WERI-Rb-1 (cell line): ENCODE results near the gene SCAF1.

ENCODE experiments used
- DNase-seq: peaks from one replicate; pipeline ENCODE4 v3.0.0-alpha.2; 2020
- H3K27ac ChIP-seq: fragments of 250-450 bp; sonication (Bioruptor Pico); 2 replicates; pipeline ENCODE4 v1.5.1; 2020; ENCODE audit warnings: mild to moderate bottlenecking, moderate library complexity
- H3K27me3 ChIP-seq: fragments of 250-450 bp; sonication (Bioruptor Pico); 2 replicates; pipeline ENCODE4 v1.5.1; 2021; ENCODE audit warnings: mild to moderate bottlenecking, low read depth, moderate library complexity; ENCODE audit not compliant: insufficient read depth, severe bottlenecking
- H3K36me3 ChIP-seq: fragments of 250-450 bp; sonication (Bioruptor Pico); 2 replicates; pipeline ENCODE4 v1.5.1; 2020; ENCODE audit warnings: mild to moderate bottlenecking, moderate library complexity
- H3K4me3 ChIP-seq: 2 replicates; pipeline ENCODE4 v1.5.1; 2011; ENCODE audit warnings: low read depth, mild to moderate bottlenecking, control low read depth, low read length
- H3K9me3 ChIP-seq: fragments of 250-450 bp; sonication (Bioruptor Pico); 2 replicates; pipeline ENCODE4 v1.5.1; 2021; ENCODE audit warnings: mild to moderate bottlenecking, moderate library complexity; ENCODE audit not compliant: severe bottlenecking
- TF ChIP-seq, protein P1 (sequence below): IDR thresholded peaks from 2 replicates; pipeline ENCODE4 v1.5.1; 2011; ENCODE audit warnings: low read depth, mild to moderate bottlenecking, control low read depth, inconsistent platforms, low read length

SCAF1 gene

DNA sequence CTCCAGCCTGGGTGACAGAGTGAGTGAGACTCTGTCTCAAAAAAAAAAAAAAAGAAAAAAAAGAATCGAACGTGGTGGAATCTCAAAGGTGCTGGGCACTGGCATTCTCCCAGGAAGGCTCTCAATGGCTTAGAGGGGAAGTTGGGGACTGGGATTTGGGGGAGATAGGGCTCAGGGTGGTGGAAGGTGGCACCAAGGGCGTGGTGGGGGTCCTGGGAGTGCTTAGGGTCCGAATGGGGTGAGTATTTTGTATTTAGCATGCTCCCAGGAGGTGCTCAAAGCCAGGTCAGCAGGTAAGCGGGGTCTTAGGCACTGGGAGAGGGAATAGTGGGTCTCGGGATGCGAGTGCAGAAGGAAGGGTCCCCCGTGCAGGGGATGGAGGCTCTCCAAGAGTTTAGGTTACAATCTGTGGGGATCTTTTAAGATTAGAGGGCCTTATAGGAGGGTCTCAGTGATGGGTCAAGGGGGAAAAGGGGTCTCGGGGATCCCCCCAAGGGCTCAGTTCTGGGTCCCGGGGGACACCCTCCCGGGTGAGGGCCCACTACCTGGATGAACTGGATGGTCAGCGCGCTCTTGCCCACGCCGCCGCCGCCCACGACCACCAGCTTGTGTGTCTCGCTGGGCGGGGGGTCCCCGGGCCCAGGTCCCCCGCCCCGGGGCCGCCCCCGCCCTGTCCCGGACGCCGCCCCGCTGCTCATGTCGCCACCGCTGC lies 2.5 kb upstream of the SCAF1 start:
- Histone ChIP-seq H3K36me3 (no peaks in the 10 kb centered on the region), H3K27ac (no peak overlapping the region), H3K4me3 (peak overlapping the region; percentile 36), H3K27me3 (no peaks in the 10 kb centered on the region), H3K9me3 (no peaks in the 10 kb centered on the region)
- no peak for DNase-seq
- TF ChIP-seq, protein P1, sequence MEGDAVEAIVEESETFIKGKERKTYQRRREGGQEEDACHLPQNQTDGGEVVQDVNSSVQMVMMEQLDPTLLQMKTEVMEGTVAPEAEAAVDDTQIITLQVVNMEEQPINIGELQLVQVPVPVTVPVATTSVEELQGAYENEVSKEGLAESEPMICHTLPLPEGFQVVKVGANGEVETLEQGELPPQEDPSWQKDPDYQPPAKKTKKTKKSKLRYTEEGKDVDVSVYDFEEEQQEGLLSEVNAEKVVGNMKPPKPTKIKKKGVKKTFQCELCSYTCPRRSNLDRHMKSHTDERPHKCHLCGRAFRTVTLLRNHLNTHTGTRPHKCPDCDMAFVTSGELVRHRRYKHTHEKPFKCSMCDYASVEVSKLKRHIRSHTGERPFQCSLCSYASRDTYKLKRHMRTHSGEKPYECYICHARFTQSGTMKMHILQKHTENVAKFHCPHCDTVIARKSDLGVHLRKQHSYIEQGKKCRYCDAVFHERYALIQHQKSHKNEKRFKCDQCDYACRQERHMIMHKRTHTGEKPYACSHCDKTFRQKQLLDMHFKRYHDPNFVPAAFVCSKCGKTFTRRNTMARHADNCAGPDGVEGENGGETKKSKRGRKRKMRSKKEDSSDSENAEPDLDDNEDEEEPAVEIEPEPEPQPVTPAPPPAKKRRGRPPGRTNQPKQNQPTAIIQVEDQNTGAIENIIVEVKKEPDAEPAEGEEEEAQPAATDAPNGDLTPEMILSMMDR: no peak

DNA sequence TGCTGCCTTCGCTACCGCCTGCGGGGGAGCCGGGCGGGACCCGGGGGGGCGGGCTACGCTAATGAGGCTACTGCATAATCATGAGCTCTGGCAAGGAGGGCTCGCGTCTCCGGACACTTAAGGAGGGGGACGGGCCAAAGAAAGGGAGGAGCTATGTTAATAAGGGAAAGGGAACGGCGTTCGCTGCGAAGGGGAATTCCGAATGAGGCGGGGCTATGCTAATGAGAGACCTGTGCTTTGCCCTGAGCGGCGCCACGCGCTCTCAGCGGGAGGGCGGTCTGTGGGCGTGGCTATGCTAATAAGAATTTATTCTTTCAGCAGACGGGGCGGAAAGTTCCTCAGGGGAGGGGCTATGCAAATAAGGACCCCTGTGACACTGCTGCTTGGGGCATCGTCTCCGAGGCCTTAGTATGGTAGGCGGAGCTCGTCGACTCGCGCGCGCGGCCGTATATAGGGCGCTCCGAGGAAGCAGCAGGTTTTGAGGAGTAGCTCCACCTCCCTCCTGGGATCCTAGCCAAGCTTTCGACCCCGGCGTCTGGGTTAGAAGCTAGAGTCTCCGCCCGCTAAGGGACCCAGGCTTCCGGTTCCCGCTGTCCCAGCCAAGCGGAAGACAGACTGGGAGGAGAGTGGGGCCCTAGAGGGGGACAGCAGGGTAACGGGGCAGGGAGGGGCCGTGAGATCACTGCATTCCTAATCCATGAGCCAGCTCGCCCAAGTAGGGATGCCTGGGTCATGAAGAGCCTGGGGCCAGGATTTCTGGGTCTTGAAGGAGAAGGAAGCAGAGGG lies 1.7 kb upstream of the SCAF1 start, which contains the start of gene RRAS:
Gene RRAS, minus strand, starts transcription at position 31 of the 786 bp plus-strand sequence. CDS start 45 bp downstream, outside the sequence.
- Histone ChIP-seq H3K4me3 (peak within 1 kb of the TSS; percentile 71), H3K9me3 (no peaks in the 10 kb centered on the region), H3K27me3 (no peaks in the 10 kb centered on the region), H3K27ac (peak within 1 kb of the TSS; percentile 91), H3K36me3 (peaks cover 5% of the 10 kb centered on the region)
- TF ChIP-seq, protein P1: no peak
- peak; percentile 100 for DNase-seq

DNA sequence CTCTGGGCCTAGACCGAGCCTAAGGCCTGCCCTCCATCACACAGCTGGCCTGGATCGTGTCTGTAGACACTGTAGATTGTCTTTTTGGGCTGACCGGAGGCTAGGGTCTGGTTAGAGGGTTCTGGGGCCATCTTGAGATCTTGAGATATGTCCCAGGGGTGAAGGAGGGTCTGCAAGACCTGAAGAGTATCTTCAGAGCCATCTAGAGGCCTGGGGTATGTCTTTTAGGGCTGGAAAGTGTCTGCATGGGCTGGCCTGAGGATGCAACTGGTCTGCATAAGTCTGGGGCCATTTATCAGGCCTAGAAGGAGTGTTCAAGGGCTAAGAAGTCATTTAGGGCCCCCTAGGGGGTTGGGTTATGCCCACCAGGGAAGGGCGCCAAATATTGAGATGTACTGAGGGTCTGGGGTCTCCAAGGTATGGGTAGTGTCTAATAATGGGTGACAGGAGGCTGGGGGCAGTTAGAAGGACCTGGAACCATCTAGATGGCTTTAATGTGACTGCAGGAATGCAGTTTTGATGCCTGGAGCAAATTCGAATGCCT lies 555 bp downstream of the SCAF1 start:
- DNase-seq: no peak
- Histone ChIP-seq H3K27me3 (no peaks in the 10 kb centered on the region), H3K4me3 (peak overlapping the region; percentile 94), H3K27ac (peak overlapping the region; percentile 90), H3K9me3 (no peaks in the 10 kb centered on the region), H3K36me3 (peaks cover 17% of the 10 kb centered on the region)
- TF ChIP-seq, protein P1: no peak

DNA sequence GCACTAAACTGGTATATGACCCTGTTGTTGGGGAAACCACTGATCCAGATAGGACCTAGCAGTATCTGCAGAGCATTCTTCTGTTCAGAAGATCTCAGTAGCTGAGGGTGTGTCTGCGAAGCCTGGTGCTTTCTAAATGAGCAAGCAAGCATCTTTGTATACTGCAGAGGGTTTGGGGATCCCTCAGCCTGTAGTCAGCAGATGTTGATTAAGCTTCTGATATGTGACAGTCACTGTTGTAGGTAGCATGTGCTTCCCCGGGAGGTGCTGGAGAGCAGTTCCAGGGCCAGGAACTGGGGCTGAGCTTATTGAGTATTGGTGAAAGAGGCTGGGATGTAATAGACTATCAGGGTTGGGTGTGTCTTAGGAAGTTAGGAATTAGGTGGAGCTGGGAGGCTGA lies 1.5 kb downstream of the SCAF1 start:
- no peak for DNase-seq
- Histone ChIP-seq H3K27me3 (no peaks in the 10 kb centered on the region), H3K9me3 (no peaks in the 10 kb centered on the region), H3K36me3 (peaks cover 23% of the 10 kb centered on the region), H3K27ac (no peak overlapping the region), H3K4me3 (no peak overlapping the region)
- TF ChIP-seq, protein P1: no peak

DNA sequence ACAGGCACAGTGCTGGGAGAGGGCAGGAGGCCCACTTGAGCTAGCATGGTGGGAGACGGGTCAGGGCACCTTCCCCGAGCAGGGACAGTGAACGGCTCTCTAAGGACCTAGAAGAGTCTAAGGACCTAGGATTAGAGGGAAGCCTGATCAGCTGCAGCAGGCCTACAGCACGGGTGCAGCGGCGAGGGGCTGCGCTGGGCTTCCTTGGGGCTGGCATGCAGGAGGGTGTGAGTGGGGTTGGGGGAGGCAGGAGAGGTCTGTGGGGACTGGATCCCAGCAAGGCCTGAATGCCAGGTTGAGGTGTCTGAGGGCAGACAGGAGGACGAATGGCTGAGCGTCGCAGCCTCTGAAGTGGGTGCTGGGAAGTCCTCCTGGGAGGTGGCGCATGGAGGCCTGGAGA lies 3.6 kb downstream of the SCAF1 start:
- Histone ChIP-seq H3K27ac (no peak overlapping the region), H3K27me3 (no peaks in the 10 kb centered on the region), H3K4me3 (no peak overlapping the region), H3K36me3 (peaks cover 44% of the 10 kb centered on the region), H3K9me3 (no peaks in the 10 kb centered on the region)
- no peak for DNase-seq
- TF ChIP-seq, protein P1: no peak
